IPS-11a (cell line): ENCODE data around the gene CCDC122.

Experiments used
- H3K4me3 ChIP-seq: one replicate; pipeline ENCODE4 v1.5.1; 2013; ENCODE audit warnings: low read depth, low read length, control low read depth

Gene CCDC122

GRCh38 chr13:43805071-43805468 is 74.5 kb downstream of the CCDC122 start:
- no peak overlapping the region for H3K4me3 ChIP-seq

GRCh38 chr13:43804461-43805070 is 75.0 kb downstream of the CCDC122 start:
- H3K4me3 ChIP-seq, result no peak overlapping the region

- H3K4me3 ChIP-seq, result no peak overlapping the region
Observed at GRCh38 chr13:43802511-43802910, 77.0 kb downstream of the CCDC122 start.

GRCh38 chr13:43800828-43801227 is 78.7 kb downstream of the CCDC122 start:
- H3K4me3 ChIP-seq, result no peak overlapping the region

GRCh38 chr13:43799191-43799590 is 80.3 kb downstream of the CCDC122 start:
- H3K4me3 ChIP-seq, result no peak overlapping the region

- H3K4me3 ChIP-seq, result no peak overlapping the region
Observed at GRCh38 chr13:43797869-43798268, 81.7 kb downstream of the CCDC122 start.

GRCh38 chr13:43797159-43797558 is 82.4 kb downstream of the CCDC122 start:
- no peak overlapping the region for H3K4me3 ChIP-seq

- H3K4me3 ChIP-seq, result no peak overlapping the region
Observed at GRCh38 chr13:43794416-43794815, 85.1 kb downstream of the CCDC122 start.

- H3K4me3 ChIP-seq, result no peak overlapping the region
Observed at GRCh38 chr13:43792076-43792881, 87.3 kb downstream of the CCDC122 start.

GRCh38 chr13:43787997-43788396 is 91.5 kb downstream of the CCDC122 start:
- H3K4me3 ChIP-seq, result no peak overlapping the region

GRCh38 chr13:43787518-43787891 is 92.0 kb downstream of the CCDC122 start:
- peak overlapping the region; percentile 55 for H3K4me3 ChIP-seq

- peak within 1 kb of the TSS; percentile 55 for H3K4me3 ChIP-seq
Observed at GRCh38 chr13:43786766-43787517, 92.6 kb downstream of the CCDC122 start, which contains the start of gene ENOX1. ENOX1 (minus strand) TSS chr13:43786972.

- peak overlapping the region; percentile 55 for H3K4me3 ChIP-seq
Observed at GRCh38 chr13:43786472-43786765, 93.1 kb downstream of the CCDC122 start.
